HG02943 (cell line): Measurements from ENCODE around the gene FAAP20.
"Not testable (repeated sequence)": the region's sequence is repeated elsewhere in the genome, so short reads cannot be mapped to it uniquely, and the experiment has no call there.

Experiments used
- ATAC-seq: cut with Tn5 transposase; IDR thresholded peaks from one replicate; pipeline ENCODE4 v1.9.1; 2021; ENCODE audit warnings: mild to moderate bottlenecking, low read depth, moderate library complexity; ENCODE audit not compliant: unreplicated experiment

The FAAP20 gene

GRCh38 chr1:2165646-2166045 lies 28.9 kb downstream of the FAAP20 start:
- no peak for ATAC-seq

GRCh38 chr1:2163205-2163604 lies 31.4 kb downstream of the FAAP20 start:
- no peak for ATAC-seq

- ATAC-seq: no peak
Measured at GRCh38 chr1:2160451-2161300, 33.9 kb downstream of the FAAP20 start.

- no peak for ATAC-seq
Measured at GRCh38 chr1:2159124-2159523, 35.4 kb downstream of the FAAP20 start.

GRCh38 chr1:2158272-2158671 lies 36.3 kb downstream of the FAAP20 start:
- no peak for ATAC-seq

- ATAC-seq: no peak
Measured at GRCh38 chr1:2157856-2158255, 36.7 kb downstream of the FAAP20 start.

- no peak for ATAC-seq
Measured at GRCh38 chr1:2156866-2157265, 37.7 kb downstream of the FAAP20 start.

GRCh38 chr1:2155788-2156187 lies 38.8 kb downstream of the FAAP20 start:
- ATAC-seq: no peak

- ATAC-seq: no peak
Measured at GRCh38 chr1:2155147-2155598, 39.4 kb downstream of the FAAP20 start.

- ATAC-seq: no peak
Measured at GRCh38 chr1:2154022-2154421, 40.5 kb downstream of the FAAP20 start.

GRCh38 chr1:2152954-2153353 lies 41.6 kb downstream of the FAAP20 start:
- no peak for ATAC-seq

- ATAC-seq: no peak
Measured at GRCh38 chr1:2151911-2152310, 42.7 kb downstream of the FAAP20 start.

- ATAC-seq: no peak
Measured at GRCh38 chr1:2151252-2151651, 43.3 kb downstream of the FAAP20 start.

- ATAC-seq: no peak
Measured at GRCh38 chr1:2150801-2151200, 43.8 kb downstream of the FAAP20 start.

GRCh38 chr1:2148691-2149090 lies 45.9 kb downstream of the FAAP20 start:
- ATAC-seq: no peak

- not testable (repeated sequence) for ATAC-seq
Measured at GRCh38 chr1:2147869-2148268, 46.7 kb downstream of the FAAP20 start.

- no peak for ATAC-seq
Measured at GRCh38 chr1:2146836-2147517, 47.6 kb downstream of the FAAP20 start.

- ATAC-seq: no peak
Measured at GRCh38 chr1:2145946-2146835, 48.4 kb downstream of the FAAP20 start.

GRCh38 chr1:2144501-2145090 lies 50.0 kb downstream of the FAAP20 start:
- no peak for ATAC-seq

GRCh38 chr1:2143814-2144500 lies 50.6 kb downstream of the FAAP20 start:
- no peak for ATAC-seq
